HepG2 (cell line): Measurements from ENCODE around the gene TRPV2. TPM values are rescaled to one million over a fixed set of nuclear protein-coding genes. Genes with fewer than 3 reads are reported as not detected.

Experiments
- ADNP ChIP-seq: sonication (generic); formaldehyde crosslinking; IDR thresholded peaks from 2 replicates; pipeline ENCODE4 v1.4.0; 2020; ENCODE audit warnings: missing genetic modification reagents
- ARID2 ChIP-seq: sonication (generic); formaldehyde crosslinking; IDR thresholded peaks from 2 replicates; pipeline ENCODE4 v1.8.1; 2022; ENCODE audit warnings: mild to moderate bottlenecking, missing genetic modification reagents, borderline replicate concordance
- BRCA1 ChIP-seq: sonication (generic); formaldehyde crosslinking; IDR thresholded peaks from 2 replicates; pipeline ENCODE4 v1.4.0; 2020; ENCODE audit warnings: missing genetic modification reagents
- HNRNPUL1 ChIP-seq: fragments of 200-400 bp; formaldehyde crosslinking; IDR thresholded peaks from 2 replicates; pipeline ENCODE4 v1.6.1; 2017; ENCODE audit warnings: low read depth, mild to moderate bottlenecking, low read length, moderate library complexity
- MAFF ChIP-seq: IDR thresholded peaks from 2 replicates; pipeline ENCODE4 v1.6.1; 2011; ENCODE audit warnings: low read depth, low read length, improper control_type of control experiment
- PHF20 ChIP-seq: sonication (generic); formaldehyde crosslinking; IDR thresholded peaks from 2 replicates; pipeline ENCODE4 v1.5.0; 2020; ENCODE audit warnings: mild to moderate bottlenecking, missing genetic modification reagents
- RBM22 ChIP-seq: fragments of 200-400 bp; formaldehyde crosslinking; optimal IDR thresholded peaks from 2 replicates; pipeline ENCODE3; 2017; ENCODE audit warnings: mild to moderate bottlenecking, low read length, moderate library complexity
- RFXANK ChIP-seq: IDR thresholded peaks from 2 replicates; pipeline ENCODE4 v1.6.1; 2016
- SOX6 ChIP-seq, 2 experiments: fragments of 450-650 bp in 1 of 2; sonication (generic) in 1 of 2; formaldehyde crosslinking in 1 of 2; IDR thresholded peaks; 2 replicates each; pipeline versions ENCODE4 v1.4.0 to v1.6.1; 2017 to 2020; ENCODE audit warnings: antibody characterized with exemption in 1 of 2, mild to moderate bottlenecking in 1 of 2, missing genetic modification reagents in 1 of 2
- SRF ChIP-seq: IDR thresholded peaks from 2 replicates; pipeline ENCODE4 v1.6.1; 2011; ENCODE audit warnings: mild to moderate bottlenecking, low read depth, low read length, moderate library complexity
- U2AF1 ChIP-seq: fragments of 200-400 bp; formaldehyde crosslinking; optimal IDR thresholded peaks from 2 replicates; pipeline ENCODE3; 2017; ENCODE audit warnings: mild to moderate bottlenecking, low read depth, low read length
- ZNF12 ChIP-seq: sonication (generic); formaldehyde crosslinking; IDR thresholded peaks from 2 replicates; pipeline ENCODE4 v1.5.0; 2020; ENCODE audit warnings: missing genetic modification reagents
- ZNF180 ChIP-seq: sonication (generic); formaldehyde crosslinking; IDR thresholded peaks from 2 replicates; pipeline ENCODE4 v1.4.0; 2020; ENCODE audit warnings: low read depth, missing genetic modification reagents, borderline replicate concordance
- ZNF234 ChIP-seq: sonication (generic); formaldehyde crosslinking; conservative IDR thresholded peaks from 2 replicates; pipeline ENCODE4 v1.5.1; 2020; ENCODE audit warnings: mild to moderate bottlenecking, missing genetic modification reagents
- ZNF546 ChIP-seq: sonication (generic); formaldehyde crosslinking; conservative IDR thresholded peaks from 2 replicates; pipeline ENCODE4 v1.8.1; 2023; ENCODE audit warnings: mild to moderate bottlenecking, missing genetic modification reagents
- ZNF564 ChIP-seq: sonication (generic); formaldehyde crosslinking; IDR thresholded peaks from 2 replicates; pipeline ENCODE4 v1.8.1; 2023; ENCODE audit warnings: mild to moderate bottlenecking, missing genetic modification reagents
- ZNF652 ChIP-seq: IDR thresholded peaks from 2 replicates; pipeline ENCODE4 v1.6.1; 2016; ENCODE audit warnings: low read depth, borderline replicate concordance
- polyA plus RNA-seq, 8 experiments: library from polyadenylated mRNA; depleted of rRNA in 3 of 8; stranded (reverse) in 7 of 8; unstranded in 1 of 8; fragments of >200 nt; fragmentation: Illumina TruSeq in 4 of 8; extraction: Trizol in 4 of 8; gene quantifications; 2 replicates each; pipeline versions ENCODE4 v1.2.1 to v1.2.3, GENCODE V29; 2011 to 2016; ENCODE audit warnings: low read depth in 4 of 8, missing spikeins in 1 of 8, mixed read lengths in 1 of 8; ENCODE audit not compliant: insufficient read depth in 1 of 8
- total RNA-seq, 5 experiments: library from RNA; depleted of rRNA; stranded (reverse); fragments of >200 nt; fragmentation: Illumina TruSeq; extraction: Trizol; gene quantifications; 2 replicates each; pipeline ENCODE4 v1.2.3, GENCODE V29; 2016; ENCODE audit warnings: low read depth in 1 of 5
- TF ChIP-seq, protein P1 (sequence below): sonication (generic); formaldehyde crosslinking; IDR thresholded peaks from 2 replicates; pipeline ENCODE4 v1.5.0; 2020; ENCODE audit warnings: missing genetic modification reagents
- TF ChIP-seq, protein P2 (sequence below): sonication (generic); formaldehyde crosslinking; IDR thresholded peaks from 2 replicates; pipeline ENCODE4 v1.4.0; 2020; ENCODE audit warnings: missing genetic modification reagents, low read depth, mild to moderate bottlenecking, borderline replicate concordance
- TF ChIP-seq, protein P3 (sequence below): sonication (generic); formaldehyde crosslinking; IDR thresholded peaks from one replicate; pipeline ENCODE4 v1.5.1; 2020; ENCODE audit warnings: mild to moderate bottlenecking, missing genetic modification reagents; ENCODE audit errors: not compliant biosample characterization

The TRPV2 gene
- total and polyA plus RNA-seq, 2 of the 13 experiments (the other 11 are each of a cell fraction or from before 2014, with no cell fraction given), result 13.6 to 21.3 TPM

DNA sequence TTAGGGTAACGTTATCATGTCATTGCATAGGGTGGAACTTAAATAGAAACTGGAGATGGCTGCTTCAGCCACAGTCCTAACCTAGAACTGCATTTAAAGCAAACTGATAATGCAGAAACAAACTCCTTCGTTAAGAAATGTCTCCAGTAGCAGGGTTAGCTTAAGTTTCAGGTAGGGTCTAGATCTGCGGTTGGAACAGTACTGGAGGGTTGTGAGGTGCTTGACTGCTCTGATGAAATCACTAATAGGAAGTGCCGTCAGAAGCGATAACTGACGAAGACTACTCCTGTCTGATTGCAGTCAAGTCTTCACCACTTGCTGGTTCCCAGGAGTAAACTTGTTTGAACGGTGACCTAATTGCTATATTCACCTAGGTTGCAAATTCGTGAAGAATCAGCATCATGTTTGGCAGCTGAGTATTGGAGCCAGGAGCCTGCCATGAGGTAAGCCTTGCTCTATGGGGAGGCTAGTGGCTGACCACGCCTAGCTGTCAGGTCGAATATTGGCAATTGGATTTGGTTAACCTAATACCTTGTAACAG lies 24.5 kb downstream of the TRPV2 start (continued):
- TF ChIP-seq PHF20 (CRISPR knock-in tag) (no peak), BRCA1 (CRISPR knock-in tag) (no peak), ZNF564 (CRISPR knock-in tag) (no peak), ZNF652 (CRISPR knock-in tag) (no peak), HNRNPUL1 (no peak), ADNP (CRISPR knock-in tag) (no peak), ZNF12 (CRISPR knock-in tag) (no peak), ZNF546 (CRISPR knock-in tag) (no peak), SOX6 (IDR thresholded peaks at IDR 0.05) (no peak), SOX6 (CRISPR knock-in tag; IDR thresholded peaks at IDR 0.05) (no peak), U2AF1 (no peak), ZNF180 (CRISPR knock-in tag) (no peak), ZNF234 (CRISPR knock-in tag) (no peak), MAFF (no peak), RFXANK (CRISPR knock-in tag) (no peak), ARID2 (CRISPR knock-in tag) (no peak), SRF (no peak), RBM22 (peak; percentile 94)
- TF ChIP-seq, protein P1, sequence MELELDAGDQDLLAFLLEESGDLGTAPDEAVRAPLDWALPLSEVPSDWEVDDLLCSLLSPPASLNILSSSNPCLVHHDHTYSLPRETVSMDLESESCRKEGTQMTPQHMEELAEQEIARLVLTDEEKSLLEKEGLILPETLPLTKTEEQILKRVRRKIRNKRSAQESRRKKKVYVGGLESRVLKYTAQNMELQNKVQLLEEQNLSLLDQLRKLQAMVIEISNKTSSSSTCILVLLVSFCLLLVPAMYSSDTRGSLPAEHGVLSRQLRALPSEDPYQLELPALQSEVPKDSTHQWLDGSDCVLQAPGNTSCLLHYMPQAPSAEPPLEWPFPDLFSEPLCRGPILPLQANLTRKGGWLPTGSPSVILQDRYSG (CRISPR knock-in tag), result no peak
- TF ChIP-seq, protein P2, sequence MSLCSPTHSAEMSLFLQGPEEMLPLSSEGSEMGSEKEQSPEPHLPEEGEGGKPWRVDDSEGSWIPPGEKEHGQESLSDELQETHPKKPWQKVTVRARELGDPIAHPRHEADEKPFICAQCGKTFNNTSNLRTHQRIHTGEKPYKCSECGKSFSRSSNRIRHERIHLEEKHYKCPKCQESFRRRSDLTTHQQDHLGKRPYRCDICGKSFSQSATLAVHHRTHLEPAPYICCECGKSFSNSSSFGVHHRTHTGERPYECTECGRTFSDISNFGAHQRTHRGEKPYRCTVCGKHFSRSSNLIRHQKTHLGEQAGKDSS (CRISPR knock-in tag), result no peak
- TF ChIP-seq, protein P3, sequence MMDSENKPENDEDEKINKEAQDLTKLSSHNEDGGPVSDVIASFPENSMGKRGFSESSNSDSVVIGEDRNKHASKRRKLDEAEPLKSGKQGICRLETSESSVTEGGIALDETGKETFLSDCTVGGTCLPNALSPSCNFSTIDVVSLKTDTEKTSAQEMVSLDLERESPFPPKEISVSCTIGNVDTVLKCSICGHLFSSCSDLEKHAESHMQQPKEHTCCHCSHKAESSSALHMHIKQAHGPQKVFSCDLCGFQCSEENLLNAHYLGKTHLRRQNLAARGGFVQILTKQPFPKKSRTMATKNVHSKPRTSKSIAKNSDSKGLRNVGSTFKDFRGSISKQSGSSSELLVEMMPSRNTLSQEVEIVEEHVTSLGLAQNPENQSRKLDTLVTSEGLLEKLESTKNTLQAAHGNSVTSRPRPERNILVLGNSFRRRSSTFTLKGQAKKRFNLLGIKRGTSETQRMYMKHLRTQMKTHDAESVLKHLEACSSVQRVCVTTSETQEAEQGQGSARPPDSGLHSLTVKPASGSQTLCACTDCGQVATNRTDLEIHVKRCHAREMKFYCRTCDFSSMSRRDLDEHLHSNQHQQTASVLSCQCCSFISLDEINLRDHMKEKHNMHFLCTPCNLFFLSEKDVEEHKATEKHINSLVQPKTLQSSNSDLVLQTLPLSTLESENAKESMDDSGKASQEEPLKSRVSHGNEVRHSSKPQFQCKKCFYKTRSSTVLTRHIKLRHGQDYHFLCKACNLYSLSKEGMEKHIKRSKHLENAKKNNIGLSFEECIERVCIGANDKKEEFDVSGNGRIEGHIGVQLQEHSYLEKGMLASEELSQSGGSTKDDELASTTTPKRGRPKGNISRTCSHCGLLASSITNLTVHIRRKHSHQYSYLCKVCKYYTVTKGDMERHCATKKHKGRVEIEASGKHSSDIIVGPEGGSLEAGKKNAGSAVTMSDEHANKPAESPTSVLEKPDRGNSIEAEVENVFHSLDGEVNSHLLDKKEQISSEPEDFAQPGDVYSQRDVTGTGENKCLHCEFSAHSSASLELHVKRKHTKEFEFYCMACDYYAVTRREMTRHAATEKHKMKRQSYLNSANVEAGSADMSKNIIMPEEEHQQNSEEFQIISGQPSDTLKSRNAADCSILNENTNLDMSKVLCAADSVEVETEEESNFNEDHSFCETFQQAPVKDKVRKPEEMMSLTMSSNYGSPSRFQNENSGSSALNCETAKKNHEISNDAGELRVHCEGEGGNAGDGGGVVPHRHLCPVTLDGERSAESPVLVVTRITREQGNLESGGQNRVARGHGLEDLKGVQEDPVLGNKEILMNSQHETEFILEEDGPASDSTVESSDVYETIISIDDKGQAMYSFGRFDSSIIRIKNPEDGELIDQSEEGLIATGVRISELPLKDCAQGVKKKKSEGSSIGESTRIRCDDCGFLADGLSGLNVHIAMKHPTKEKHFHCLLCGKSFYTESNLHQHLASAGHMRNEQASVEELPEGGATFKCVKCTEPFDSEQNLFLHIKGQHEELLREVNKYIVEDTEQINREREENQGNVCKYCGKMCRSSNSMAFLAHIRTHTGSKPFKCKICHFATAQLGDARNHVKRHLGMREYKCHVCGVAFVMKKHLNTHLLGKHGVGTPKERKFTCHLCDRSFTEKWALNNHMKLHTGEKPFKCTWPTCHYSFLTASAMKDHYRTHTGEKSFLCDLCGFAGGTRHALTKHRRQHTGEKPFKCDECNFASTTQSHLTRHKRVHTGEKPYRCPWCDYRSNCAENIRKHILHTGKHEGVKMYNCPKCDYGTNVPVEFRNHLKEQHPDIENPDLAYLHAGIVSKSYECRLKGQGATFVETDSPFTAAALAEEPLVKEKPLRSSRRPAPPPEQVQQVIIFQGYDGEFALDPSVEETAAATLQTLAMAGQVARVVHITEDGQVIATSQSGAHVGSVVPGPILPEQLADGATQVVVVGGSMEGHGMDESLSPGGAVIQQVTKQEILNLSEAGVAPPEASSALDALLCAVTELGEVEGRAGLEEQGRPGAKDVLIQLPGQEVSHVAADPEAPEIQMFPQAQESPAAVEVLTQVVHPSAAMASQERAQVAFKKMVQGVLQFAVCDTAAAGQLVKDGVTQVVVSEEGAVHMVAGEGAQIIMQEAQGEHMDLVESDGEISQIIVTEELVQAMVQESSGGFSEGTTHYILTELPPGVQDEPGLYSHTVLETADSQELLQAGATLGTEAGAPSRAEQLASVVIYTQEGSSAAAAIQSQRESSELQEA (CRISPR knock-in tag), result no peak
